ENCODE measurements around the gene DNM1. TPM values are rescaled to one million over a fixed set of nuclear protein-coding genes. Genes with fewer than 3 reads are reported as not detected.
"Not testable (repeated sequence)": the region's sequence is repeated elsewhere in the genome, so short reads cannot be mapped to it uniquely, and the experiment has no call there.

The DNM1 gene
- total and polyA plus RNA-seq, 4 donors: 1.2 to 23.7 (median 6.1) TPM

DNA sequence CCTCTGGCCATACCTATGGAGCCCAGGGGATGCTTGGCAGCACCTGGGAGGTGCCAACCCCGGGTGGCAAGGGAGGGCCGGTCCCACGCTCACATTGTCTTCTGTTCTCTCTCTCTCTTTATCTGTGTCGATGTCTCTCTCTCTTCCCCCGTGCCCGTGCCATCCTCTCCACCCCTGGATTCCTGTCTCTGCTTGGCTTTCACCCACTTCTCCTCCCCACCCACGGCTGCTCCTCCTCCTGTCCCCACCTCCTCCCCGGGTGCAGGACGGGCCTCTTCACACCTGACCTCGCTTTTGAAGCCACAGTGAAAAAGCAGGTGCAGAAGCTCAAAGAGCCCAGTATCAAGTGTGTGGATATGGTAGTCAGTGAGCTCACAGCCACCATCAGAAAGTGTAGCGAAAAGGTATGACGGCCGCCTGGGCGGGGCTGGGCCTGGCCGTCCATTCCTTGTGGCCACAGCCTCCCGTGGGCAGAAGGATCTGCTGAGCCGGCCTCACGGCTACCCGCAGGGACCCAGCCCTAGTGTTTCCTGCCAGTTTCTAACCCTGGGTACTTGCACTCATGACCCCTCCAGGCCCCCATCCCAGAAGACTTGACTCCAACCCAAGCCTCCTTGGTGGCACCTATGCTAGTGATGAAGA, 22.7 kb downstream of the DNM1 start:
- Histone ChIP-seq H3K9ac (ENCODE audit: insufficient read depth in 1 of 2, low read length in 2 of 2) (no peak overlapping the region), H3K4me3 (no peak overlapping the region), H3K36me3 (ENCODE audit: control insufficient read depth in 4 of 4, insufficient read depth in 4 of 4, low read length in 4 of 4) (peaks cover 0 to 7% (median 0%) of the 10 kb centered on the region in 4 donors), H3K9me3 (ENCODE audit: control insufficient read depth in 4 of 4, insufficient read depth in 3 of 4, low read length in 3 of 4) (no peaks in the 10 kb centered on the region), H3K27ac (ENCODE audit: low read depth in 1 of 2, low read length in 1 of 2) (no peak overlapping the region), H3K4me1 (ENCODE audit: control insufficient read depth in 5 of 5, insufficient read depth in 5 of 5, low read length in 5 of 5) (no peaks in the 10 kb centered on the region), H3K27me3 (ENCODE audit: control insufficient read depth in 3 of 3, insufficient read depth in 3 of 3, low read length in 2 of 3) (no peaks in the 10 kb centered on the region)
- ATAC-seq (ENCODE audit: insufficient read depth, low FRiP score): no peak
- no peak for DNase-seq
- TF ChIP-seq, protein P1, sequence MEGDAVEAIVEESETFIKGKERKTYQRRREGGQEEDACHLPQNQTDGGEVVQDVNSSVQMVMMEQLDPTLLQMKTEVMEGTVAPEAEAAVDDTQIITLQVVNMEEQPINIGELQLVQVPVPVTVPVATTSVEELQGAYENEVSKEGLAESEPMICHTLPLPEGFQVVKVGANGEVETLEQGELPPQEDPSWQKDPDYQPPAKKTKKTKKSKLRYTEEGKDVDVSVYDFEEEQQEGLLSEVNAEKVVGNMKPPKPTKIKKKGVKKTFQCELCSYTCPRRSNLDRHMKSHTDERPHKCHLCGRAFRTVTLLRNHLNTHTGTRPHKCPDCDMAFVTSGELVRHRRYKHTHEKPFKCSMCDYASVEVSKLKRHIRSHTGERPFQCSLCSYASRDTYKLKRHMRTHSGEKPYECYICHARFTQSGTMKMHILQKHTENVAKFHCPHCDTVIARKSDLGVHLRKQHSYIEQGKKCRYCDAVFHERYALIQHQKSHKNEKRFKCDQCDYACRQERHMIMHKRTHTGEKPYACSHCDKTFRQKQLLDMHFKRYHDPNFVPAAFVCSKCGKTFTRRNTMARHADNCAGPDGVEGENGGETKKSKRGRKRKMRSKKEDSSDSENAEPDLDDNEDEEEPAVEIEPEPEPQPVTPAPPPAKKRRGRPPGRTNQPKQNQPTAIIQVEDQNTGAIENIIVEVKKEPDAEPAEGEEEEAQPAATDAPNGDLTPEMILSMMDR (IDR thresholded peaks at IDR 0.05; ENCODE audit: control extremely low read depth, extremely low read depth): no peak
- 75 to 91% methylated on average over 16 to 19 of the region's 19 CpGs for WGBS, 2 donors

DNA sequence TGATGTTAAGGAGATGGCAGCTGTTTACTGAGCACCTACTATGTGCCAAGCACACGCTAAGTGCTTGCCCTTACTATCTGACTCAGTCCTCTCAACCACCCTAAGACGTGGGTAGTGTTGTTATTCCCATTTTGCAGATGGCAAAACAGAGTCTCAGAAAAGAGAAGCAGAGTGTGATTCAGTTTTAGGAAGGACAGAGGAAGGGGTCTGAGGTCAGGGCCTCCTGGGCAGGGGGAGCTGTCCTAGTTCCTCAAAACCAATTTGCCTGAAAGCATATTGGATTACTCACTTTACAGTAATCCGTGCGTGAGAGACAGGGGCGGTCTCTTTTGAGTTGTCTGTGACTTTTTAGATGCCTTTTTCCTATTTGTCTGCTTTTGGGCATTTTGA, 23.2 kb downstream of the DNM1 start:
- H3K9me3 ChIP-seq (ENCODE audit: control insufficient read depth in 4 of 4, insufficient read depth in 3 of 4, low read length in 3 of 4): no peaks in the 10 kb centered on the region
- no peaks in the 10 kb centered on the region for H3K27me3 ChIP-seq (ENCODE audit: control insufficient read depth in 3 of 3, insufficient read depth in 3 of 3, low read length in 2 of 3)
- H3K36me3 ChIP-seq (ENCODE audit: control insufficient read depth in 4 of 4, insufficient read depth in 4 of 4, low read length in 4 of 4): peaks cover 0 to 5% (median 0%) of the 10 kb centered on the region in 4 donors
- no peak overlapping the region for H3K4me3 ChIP-seq
- TF ChIP-seq, protein P1 (IDR thresholded peaks at IDR 0.05; ENCODE audit: control extremely low read depth, extremely low read depth): no peak
- 71 to 72% methylated on average over 5 of the region's 5 CpGs for WGBS, 2 donors
- DNase-seq (no peak), ATAC-seq (ENCODE audit: insufficient read depth, low FRiP score) (no peak)
- no peak overlapping the region for H3K9ac ChIP-seq (ENCODE audit: insufficient read depth in 1 of 2, low read length in 2 of 2)
- H3K4me1 ChIP-seq (ENCODE audit: control insufficient read depth in 5 of 5, insufficient read depth in 5 of 5, low read length in 5 of 5): no peaks in the 10 kb centered on the region
- H3K27ac ChIP-seq (ENCODE audit: low read depth in 1 of 2, low read length in 1 of 2): no peak overlapping the region

DNA sequence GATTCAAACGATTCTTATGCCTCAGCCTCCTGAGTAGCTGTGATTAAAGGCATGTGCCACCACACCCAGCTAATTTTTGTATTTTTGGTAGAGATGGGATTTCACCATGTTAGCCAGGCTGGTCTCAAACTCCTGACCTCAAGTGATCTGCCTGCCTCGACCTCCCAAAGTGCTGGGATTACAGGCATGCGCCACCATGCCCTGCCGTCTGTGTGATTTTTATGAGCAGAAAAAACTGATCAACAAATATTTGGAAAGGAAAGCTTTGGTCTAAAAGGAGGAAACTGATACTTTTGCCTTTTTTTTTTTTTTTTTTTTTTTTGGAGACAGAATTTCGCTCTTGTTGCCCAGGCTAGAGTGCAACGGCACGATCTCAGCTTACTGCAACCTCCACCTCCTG, 27.7 kb downstream of the DNM1 start:
- not testable (repeated sequence) for H3K36me3 ChIP-seq (ENCODE audit: control insufficient read depth in 4 of 4, insufficient read depth in 4 of 4, low read length in 4 of 4); H3K4me3 ChIP-seq; DNase-seq; H3K27me3 ChIP-seq (ENCODE audit: control insufficient read depth in 3 of 3, insufficient read depth in 3 of 3, low read length in 2 of 3); H3K27ac ChIP-seq (ENCODE audit: low read depth in 1 of 2, low read length in 1 of 2); ATAC-seq (ENCODE audit: insufficient read depth, low FRiP score); H3K9ac ChIP-seq (ENCODE audit: insufficient read depth in 1 of 2, low read length in 2 of 2); H3K9me3 ChIP-seq (ENCODE audit: control insufficient read depth in 4 of 4, insufficient read depth in 3 of 4, low read length in 3 of 4); H3K4me1 ChIP-seq (ENCODE audit: control insufficient read depth in 5 of 5, insufficient read depth in 5 of 5, low read length in 5 of 5)
- 85 to 94% methylated on average over 7 of the region's 7 CpGs for WGBS, 2 donors

DNA sequence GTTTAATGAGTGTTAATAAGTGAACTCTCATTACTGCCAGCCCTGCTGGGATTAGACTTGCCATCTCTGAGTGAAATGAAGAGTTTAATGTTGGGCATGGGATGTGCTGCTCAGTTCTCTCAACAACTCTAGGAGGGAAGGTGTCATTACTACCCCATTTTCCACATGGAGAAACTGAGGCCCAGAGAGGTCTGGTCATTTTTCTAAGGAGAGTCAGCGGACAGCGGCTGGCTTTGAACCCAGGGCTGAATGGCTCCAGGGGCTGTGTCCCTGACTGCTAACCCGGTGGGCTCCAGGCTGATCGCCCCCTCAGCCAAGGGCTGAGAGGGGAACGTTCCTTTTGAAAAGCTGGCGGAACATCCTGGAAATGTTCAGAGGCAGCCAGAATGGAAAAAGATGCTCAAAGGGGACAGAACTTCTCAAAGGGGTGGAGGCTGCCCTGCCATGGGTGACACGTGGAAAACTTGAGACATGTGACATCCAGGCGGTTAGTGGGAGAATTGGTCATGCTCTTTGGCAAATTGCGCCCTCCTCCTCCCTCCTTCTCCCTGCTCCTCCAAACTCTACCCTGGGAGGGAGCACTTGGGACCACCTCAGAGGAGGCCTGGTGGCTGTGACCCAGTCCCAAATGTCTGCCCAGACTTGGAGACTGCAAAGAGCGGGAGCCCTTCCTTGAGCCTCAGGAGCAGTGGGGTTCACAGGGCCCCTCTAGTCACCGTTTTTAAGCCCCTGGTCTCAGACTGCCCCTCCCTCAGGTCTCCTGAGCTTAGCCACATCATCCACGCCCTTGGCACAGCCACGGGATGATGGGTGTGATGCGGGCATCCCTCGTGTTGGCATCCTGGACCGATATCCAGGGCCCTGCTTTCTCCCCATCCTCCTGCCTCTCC, 28.7 kb downstream of the DNM1 start:
- 79 to 81% methylated on average over 16 of the region's 16 CpGs for WGBS, 2 donors
- no peaks in the 10 kb centered on the region for H3K4me1 ChIP-seq (ENCODE audit: control insufficient read depth in 5 of 5, insufficient read depth in 5 of 5, low read length in 5 of 5)
- DNase-seq: no peak
- no peaks in the 10 kb centered on the region for H3K9me3 ChIP-seq (ENCODE audit: control insufficient read depth in 4 of 4, insufficient read depth in 3 of 4, low read length in 3 of 4)
- TF ChIP-seq, protein P1 (IDR thresholded peaks at IDR 0.05; ENCODE audit: control extremely low read depth, extremely low read depth): no peak
- no peak overlapping the region for H3K4me3 ChIP-seq
- no peak for ATAC-seq (ENCODE audit: insufficient read depth, low FRiP score)
- H3K27me3 ChIP-seq (ENCODE audit: control insufficient read depth in 3 of 3, insufficient read depth in 3 of 3, low read length in 2 of 3): no peaks in the 10 kb centered on the region
- no peak overlapping the region for H3K9ac ChIP-seq (ENCODE audit: insufficient read depth in 1 of 2, low read length in 2 of 2)
- peaks cover 0 to 2% (median under 1%) of the 10 kb centered on the region in 4 donors for H3K36me3 ChIP-seq (ENCODE audit: control insufficient read depth in 4 of 4, insufficient read depth in 4 of 4, low read length in 4 of 4)
- no peak overlapping the region for H3K27ac ChIP-seq (ENCODE audit: low read depth in 1 of 2, low read length in 1 of 2)

Measured in lung (tissue), 12 donors.